ENCODE measurements around the gene SIL1. TPM values are rescaled to one million over a fixed set of nuclear protein-coding genes. Genes with fewer than 3 reads are reported as not detected.

The SIL1 gene
- total and polyA plus RNA-seq, 2 of the 8 experiments (the other 6 are each of a cell fraction or from before 2014, with no cell fraction given) = 8.3 to 12.8 TPM

- TF ChIP-seq CTCF (IDR thresholded peaks at IDR 0.05; ENCODE audit: control extremely low read depth in 1 of 3, insufficient read depth in 1 of 3, low read depth in 1 of 3, low read length in 3 of 3) (no peak), JUND (IDR thresholded peaks at IDR 0.05; ENCODE audit: low read length) (no peak), TAF1 (IDR thresholded peaks at IDR 0.05; ENCODE audit: low read depth, low read length) (no peak), RXRA (IDR thresholded peaks at IDR 0.05; ENCODE audit: insufficient read depth, low read depth, low read length) (no peak), ZNF274 (IDR thresholded peaks at IDR 0.05; ENCODE audit: borderline replicate concordance, extremely low read depth, low read length) (no peak), NANOG (IDR thresholded peaks at IDR 0.05; ENCODE audit: insufficient read depth, low read depth, low read length, poor library complexity, severe bottlenecking) (no peak), SUZ12 (IDR thresholded peaks at IDR 0.05; ENCODE audit: low read length) (no peak), MAFK (IDR thresholded peaks at IDR 0.05; ENCODE audit: low read depth, low read length) (no peak), RFX5 (IDR thresholded peaks at IDR 0.05; ENCODE audit: borderline replicate concordance, low read depth, low read length) (no peak), HDAC6 (IDR thresholded peaks at IDR 0.05; ENCODE audit: low read depth, low read length) (no peak)
Measured at GRCh38 chr5:139088024-139088423, 110.1 kb downstream of the SIL1 start (continued).
